Measurements from ENCODE around the gene MUL1.

DNA sequence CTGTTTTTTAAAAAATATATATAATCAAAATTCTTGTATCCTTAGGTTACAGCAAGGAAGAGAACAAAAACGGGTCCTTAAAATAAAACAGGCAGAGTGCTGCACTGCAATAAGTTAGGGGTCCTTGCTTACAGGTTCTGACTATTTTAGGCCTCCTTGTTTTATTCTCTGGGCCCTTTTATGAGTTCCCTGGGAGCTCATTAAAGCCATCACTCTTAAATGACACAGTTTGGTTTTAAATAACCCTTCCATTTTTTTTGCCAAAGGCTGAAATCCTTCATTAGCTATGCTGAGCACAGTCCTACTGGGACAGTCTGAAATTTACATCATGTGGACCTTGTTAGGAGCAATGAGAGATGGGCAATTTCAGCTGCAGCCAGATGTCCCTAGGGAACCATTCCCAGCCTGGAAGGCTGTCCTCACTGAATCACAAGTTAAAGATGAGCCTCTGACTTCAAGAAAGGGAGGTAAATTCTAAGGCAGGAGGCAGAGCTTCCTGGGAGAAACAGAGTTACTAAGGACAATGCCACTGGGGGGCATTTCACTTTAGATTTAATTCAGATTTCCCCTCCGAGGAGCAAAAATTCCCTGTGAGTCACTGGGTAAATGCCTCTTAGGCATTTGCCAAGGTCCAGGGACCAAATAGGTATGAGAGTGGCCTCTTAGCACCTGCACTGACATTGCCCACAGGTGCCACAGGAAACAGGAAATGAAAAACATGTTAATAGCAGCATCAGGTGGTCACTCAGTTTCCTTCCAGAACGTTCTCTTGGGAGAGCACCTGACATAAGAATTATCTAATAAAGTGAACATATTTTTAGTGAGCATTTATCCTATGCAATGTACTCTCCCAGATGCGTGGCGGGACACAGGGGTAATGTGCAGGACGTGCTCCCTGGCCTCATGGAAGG lies 3.8 kb upstream of the MUL1 start:
- TF ChIP-seq, protein P1, sequence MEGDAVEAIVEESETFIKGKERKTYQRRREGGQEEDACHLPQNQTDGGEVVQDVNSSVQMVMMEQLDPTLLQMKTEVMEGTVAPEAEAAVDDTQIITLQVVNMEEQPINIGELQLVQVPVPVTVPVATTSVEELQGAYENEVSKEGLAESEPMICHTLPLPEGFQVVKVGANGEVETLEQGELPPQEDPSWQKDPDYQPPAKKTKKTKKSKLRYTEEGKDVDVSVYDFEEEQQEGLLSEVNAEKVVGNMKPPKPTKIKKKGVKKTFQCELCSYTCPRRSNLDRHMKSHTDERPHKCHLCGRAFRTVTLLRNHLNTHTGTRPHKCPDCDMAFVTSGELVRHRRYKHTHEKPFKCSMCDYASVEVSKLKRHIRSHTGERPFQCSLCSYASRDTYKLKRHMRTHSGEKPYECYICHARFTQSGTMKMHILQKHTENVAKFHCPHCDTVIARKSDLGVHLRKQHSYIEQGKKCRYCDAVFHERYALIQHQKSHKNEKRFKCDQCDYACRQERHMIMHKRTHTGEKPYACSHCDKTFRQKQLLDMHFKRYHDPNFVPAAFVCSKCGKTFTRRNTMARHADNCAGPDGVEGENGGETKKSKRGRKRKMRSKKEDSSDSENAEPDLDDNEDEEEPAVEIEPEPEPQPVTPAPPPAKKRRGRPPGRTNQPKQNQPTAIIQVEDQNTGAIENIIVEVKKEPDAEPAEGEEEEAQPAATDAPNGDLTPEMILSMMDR (conservative IDR thresholded peaks at IDR 0.05; ENCODE audit: low read length): no peak
- TF ChIP-seq EZH2phosphoT487 (IDR thresholded peaks at IDR 0.05; ENCODE audit: borderline replicate concordance): no peak

All from Loucy (cell line).